Endothelial cell of umbilical vein (primary cell): ENCODE measurements around the gene MYOF. TPM values are rescaled to one million over a fixed set of nuclear protein-coding genes. Genes with fewer than 3 reads are reported as not detected.
"Not testable (repeated sequence)": the region's sequence is repeated elsewhere in the genome, so short reads cannot be mapped to it uniquely, and the experiment has no call there.

Experiments
- BruUV-seq: library from RNA; stranded (reverse); fragments of 400-500 nt; replicated peaks from 2 replicates; lab custom pipeline; 2021; lab: Mats Ljungman, UMichigan
- CTCF ChIA-PET: fragments of 300-600, 350-600 bp; sonication (Branson Sonifier 250); formaldehyde crosslinking; loops from one replicate; lab custom pipeline; 2021; ENCODE audit warnings: antibody characterized with exemption, inconsistent platforms; lab: Charles Lee
- POLR2A ChIA-PET: fragments of 300-600, 350-600 bp; sonication (Branson Sonifier 250); formaldehyde crosslinking; loops from one replicate; lab custom pipeline; 2021; ENCODE audit warnings: antibody characterized with exemption, inconsistent platforms; lab: Charles Lee
- DNase-seq: peaks from one replicate; pipeline ENCODE4 v3.0.0-alpha.2; 2011; ENCODE audit warnings: low read depth, low spot score
- FAIRE-seq: peaks from 2 replicates; lab custom pipeline; 2011; peaks lifted over from hg19 to GRCh38; lab: Jason Lieb, UNC
- H2AFZ ChIP-seq: 2 replicates; pipeline ENCODE4 v1.6.0; 2012; ENCODE audit warnings: low read depth, low read length, control low read depth, inconsistent platforms
- H3K27ac ChIP-seq: 2 replicates; pipeline ENCODE4 v1.5.1; 2011; ENCODE audit warnings: low read depth, mild to moderate bottlenecking, control low read depth, low read length, moderate library complexity; ENCODE audit not compliant: insufficient read depth
- H3K27me3 ChIP-seq, 2 experiments: 2 replicates each; pipeline versions ENCODE4 v1.6.0 to v1.6.1; 2011; ENCODE audit warnings: low read length in 2 of 2, mixed read lengths in 1 of 2; ENCODE audit not compliant: control insufficient read depth in 2 of 2, insufficient read depth in 2 of 2
- H3K36me3 ChIP-seq, 2 experiments: 2 replicates in 1 of 2; 3 replicates in 1 of 2; pipeline ENCODE4 v1.5.1; 2011; ENCODE audit warnings: low read length in 2 of 2, mild to moderate bottlenecking in 1 of 2, moderate library complexity in 1 of 2; ENCODE audit not compliant: control insufficient read depth in 2 of 2, insufficient read depth in 2 of 2; ENCODE audit errors: extremely low read depth in 1 of 2
- H3K4me1 ChIP-seq: 3 replicates; pipeline ENCODE4 v1.5.1; 2011; ENCODE audit warnings: mild to moderate bottlenecking, low read length; ENCODE audit not compliant: control insufficient read depth, insufficient read depth; ENCODE audit errors: extremely low read depth
- H3K4me2 ChIP-seq: 2 replicates; pipeline ENCODE4 v1.6.1; 2011; ENCODE audit warnings: low read length, control low read depth, mixed read lengths; ENCODE audit not compliant: insufficient read depth
- H3K4me3 ChIP-seq, 3 experiments: fragments of 200-600 bp in 1 of 3; sonication (generic), shearing (Covaris generic) in 1 of 3; replicated peaks in 1 of 3; 2 replicates each; pipeline ENCODE4 v1.5.1; 2011 to 2016; ENCODE audit warnings: control low read depth in 3 of 3, low read length in 3 of 3, mild to moderate bottlenecking in 2 of 3, inconsistent platforms in 1 of 3, low read depth in 1 of 3, moderate library complexity in 1 of 3; ENCODE audit not compliant: insufficient read depth in 1 of 3
- H3K79me2 ChIP-seq: 2 replicates; pipeline ENCODE4 v1.6.0; 2012; ENCODE audit warnings: low read length, inconsistent platforms; ENCODE audit not compliant: control insufficient read depth, insufficient read depth
- H3K9ac ChIP-seq: replicated peaks from 2 replicates; pipeline ENCODE3; 2011; ENCODE audit warnings: low read length, control low read depth; ENCODE audit not compliant: insufficient read depth; ENCODE audit errors: extremely low read depth
- H3K9me1 ChIP-seq: replicated peaks from 3 replicates; pipeline ENCODE4 v1.6.0; 2011; ENCODE audit warnings: mild to moderate bottlenecking, low read length; ENCODE audit not compliant: control insufficient read depth, insufficient read depth; ENCODE audit errors: extremely low read depth
- H3K9me3 ChIP-seq: replicated peaks from 2 replicates; pipeline ENCODE4 v1.5.1; 2012; ENCODE audit warnings: low read length, inconsistent platforms; ENCODE audit not compliant: control insufficient read depth, insufficient read depth
- H4K20me1 ChIP-seq: replicated peaks from 2 replicates; pipeline ENCODE3; 2011; ENCODE audit warnings: mild to moderate bottlenecking, low read length; ENCODE audit not compliant: control insufficient read depth, insufficient read depth; ENCODE audit errors: extremely low read depth
- CTCF ChIP-seq, 2 donors: IDR thresholded peaks; 1 replicate in 1 of 2; 2 replicates in 1 of 2; pipeline ENCODE4 v1.5.1; 2011; ENCODE audit warnings: low read length in 2 of 2, mild to moderate bottlenecking in 2 of 2, moderate library complexity in 2 of 2, control low read depth in 1 of 2, inconsistent platforms in 1 of 2, low read depth in 1 of 2; ENCODE audit not compliant: insufficient read depth in 1 of 2; ENCODE audit errors: extremely low read depth in 1 of 2
- EZH2 ChIP-seq: IDR thresholded peaks from 2 replicates; pipeline ENCODE4 v1.6.1; 2012; ENCODE audit warnings: borderline replicate concordance, low read depth, mild to moderate bottlenecking, moderate library complexity, low read length, inconsistent platforms; ENCODE audit not compliant: severe bottlenecking
- FOS ChIP-seq: IDR thresholded peaks from 2 replicates; pipeline ENCODE4 v1.6.1; 2011; ENCODE audit warnings: mild to moderate bottlenecking, low read length, moderate library complexity, borderline replicate concordance; ENCODE audit not compliant: insufficient read depth
- GATA2 ChIP-seq: IDR thresholded peaks from 2 replicates; pipeline ENCODE4 v1.7.0; 2011; ENCODE audit warnings: low read depth, mild to moderate bottlenecking, moderate library complexity, mixed read lengths, low read length; ENCODE audit not compliant: insufficient read length, insufficient read depth
- JUN ChIP-seq: IDR thresholded peaks from 2 replicates; pipeline ENCODE4 v1.6.1; 2011; ENCODE audit warnings: borderline replicate concordance, low read depth; ENCODE audit not compliant: insufficient read length, insufficient read depth
- MYC ChIP-seq: IDR thresholded peaks from one replicate; pipeline ENCODE4 v1.6.1; 2011; ENCODE audit warnings: mild to moderate bottlenecking, low read depth, low read length
- POLR2A ChIP-seq: IDR thresholded peaks from 2 replicates; pipeline ENCODE4 v1.6.1; 2012; ENCODE audit warnings: low read depth, mild to moderate bottlenecking, control low read depth, low read length
- POLR2AphosphoS5 ChIP-seq: IDR thresholded peaks from 2 replicates; pipeline ENCODE4 v1.6.1; 2012; ENCODE audit warnings: low read depth, mild to moderate bottlenecking, control low read depth, low read length, moderate library complexity; ENCODE audit not compliant: insufficient read depth
- dilution Hi-C: fragments of 300-500 bp; cut with MboI; formaldehyde crosslinking; loops from one replicate; pipeline ENCODE4 v1.15.0; 2019; ENCODE audit warnings: low sequenced_read_pairs; ENCODE audit not compliant: extremely low pct_ligation_motif_present
- intact Hi-C: fragments of 100-400 bp; cut with micrococcal nuclease; formaldehyde crosslinking; loops from one replicate; pipeline ENCODE4 v1.10.0; 2022
- polyA plus RNA-seq, 4 experiments: library from polyadenylated mRNA; depleted of rRNA in 3 of 4; stranded (reverse) in 3 of 4; unstranded in 1 of 4; fragments of >200 nt; gene quantifications; 2 replicates each; pipeline versions ENCODE4 v1.2.1 to v1.2.3, GENCODE V29; 2011 to 2012; ENCODE audit warnings: missing spikeins in 1 of 4
- total RNA-seq: library from RNA; stranded (reverse); gene quantifications from 2 replicates; pipeline ENCODE4 v1.2.3, GENCODE V29; 2021
- TF ChIP-seq, protein P1 (sequence below): IDR thresholded peaks from 2 replicates; pipeline ENCODE4 v1.6.1; 2011; ENCODE audit not compliant: insufficient read depth, insufficient read length

The MYOF gene
- total and polyA plus RNA-seq, 2 donors (not counting 3 experiments of a cell fraction or from before 2014, with no cell fraction given) = 98.4 to 379 TPM

- TF ChIP-seq JUN (no peak), EZH2 (no peak), POLR2AphosphoS5 (no peak), CTCF (IDR thresholded peaks at IDR 0.05; ENCODE audit: extremely low read depth in 1 of 2, insufficient read depth in 1 of 2, low read depth in 1 of 2, low read length in 2 of 2) (no peak), GATA2 (no peak), FOS (no peak), POLR2A (no peak), MYC (no peak)
- TF ChIP-seq, protein P1, sequence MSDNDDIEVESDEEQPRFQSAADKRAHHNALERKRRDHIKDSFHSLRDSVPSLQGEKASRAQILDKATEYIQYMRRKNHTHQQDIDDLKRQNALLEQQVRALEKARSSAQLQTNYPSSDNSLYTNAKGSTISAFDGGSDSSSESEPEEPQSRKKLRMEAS = no peak
Observed at GRCh38 chr10:93363891-93364648, 118.1 kb downstream of the MYOF start.

DNA sequence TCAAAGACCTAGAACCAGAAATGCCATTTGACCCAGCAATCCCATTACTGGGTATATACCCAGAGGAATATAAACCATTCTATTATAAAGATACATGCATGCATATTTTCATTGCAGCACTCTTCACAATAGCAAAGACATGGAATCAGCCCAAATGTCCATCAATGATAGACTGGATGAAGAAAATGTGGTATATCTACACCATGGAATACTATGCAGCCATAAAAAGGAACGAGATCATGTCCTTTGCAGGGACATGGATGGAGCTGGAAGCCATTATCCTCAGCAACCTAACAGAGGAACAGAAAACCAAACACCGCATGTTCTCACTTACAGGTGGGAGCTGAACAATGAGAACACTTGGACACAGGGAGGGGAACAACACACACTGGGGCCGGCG lies 123.7 kb downstream of the MYOF start:
- BruUV-seq, H3K9me3 ChIP-seq, H3K4me2 ChIP-seq, H3K9ac ChIP-seq, H4K20me1 ChIP-seq, dilution Hi-C loops, intact Hi-C loops, DNase-seq, H2AFZ ChIP-seq, FAIRE-seq, H3K4me3 ChIP-seq, POLR2A ChIA-PET, H3K9me1 ChIP-seq, H3K27me3 ChIP-seq, H3K4me1 ChIP-seq, H3K79me2 ChIP-seq, H3K27ac ChIP-seq: not testable (repeated sequence)
- H3K36me3 ChIP-seq = peaks cover 43 to 54% of the 10 kb centered on the region in 2 experiments
- CTCF ChIA-PET = interaction anchor here (0.6 to 2.9 kb wide), 12 partner anchors 8 to 243 kb away, joined by 3 to 20 read pairs (median 3); partner anchors contain the start of gene MYOF

More at GRCh38 chr10:93363891-93364648, 118.1 kb downstream of the MYOF start:
- dilution Hi-C loops = no loop called here
- Histone ChIP-seq H4K20me1 (no peaks in the 10 kb centered on the region), H3K36me3 (peaks cover 37 to 57% of the 10 kb centered on the region in 2 experiments), H3K27me3 (no peaks in the 10 kb centered on the region), H3K4me2 (no peak overlapping the region), H3K9ac (no peak overlapping the region), H3K4me1 (peaks cover 18% of the 10 kb centered on the region), H3K27ac (no peak overlapping the region), H3K9me3 (no peaks in the 10 kb centered on the region), H3K9me1 (no peaks in the 10 kb centered on the region), H3K4me3 (no peak overlapping the region), H3K79me2 (peaks cover 4% of the 10 kb centered on the region), H2AFZ (no peak overlapping the region)
- ChIA-PET POLR2A (no interaction called here), CTCF (interaction anchor here (0.7 to 3.0 kb wide), 5 partner anchors 12 to 132 kb away, joined by 3 to 11 read pairs (median 6); partner anchors contain the start of genes CEP55 and MYOF)
- DNase-seq (no peak), FAIRE-seq (no peak)
- BruUV-seq = no TSS peak
- intact Hi-C loops = no loop called here
